HG02981 (cell line): ENCODE measurements around the gene HAGHL.

Experiments
- ATAC-seq: cut with Tn5 transposase; IDR thresholded peaks from one replicate; pipeline ENCODE4 v1.9.1; 2021; ENCODE audit warnings: mild to moderate bottlenecking, moderate library complexity; ENCODE audit not compliant: unreplicated experiment

HAGHL gene

GRCh38 chr16:719815-720446, 7.0 kb upstream of the HAGHL start:
- ATAC-seq, result no peak

GRCh38 chr16:720447-720989, 6.4 kb upstream of the HAGHL start:
- ATAC-seq, result peak; percentile 20

- peak; percentile 74 for ATAC-seq
Measured at GRCh38 chr16:720990-721764, 5.7 kb upstream of the HAGHL start, which contains the start of gene ANTKMT. Gene ANTKMT, plus strand, starts transcription at chr16:721146. Its CDS starts 129 bp downstream, at chr16:721275.

GRCh38 chr16:721765-722540, 5.0 kb upstream of the HAGHL start:
- ATAC-seq, result no peak

GRCh38 chr16:722835-723633, 3.9 kb upstream of the HAGHL start:
- no peak for ATAC-seq

- ATAC-seq, result no peak
Measured at GRCh38 chr16:723695-724094, 3.2 kb upstream of the HAGHL start.

GRCh38 chr16:724188-725040, 2.5 kb upstream of the HAGHL start:
- ATAC-seq, result no peak

GRCh38 chr16:725041-725376, 1.9 kb upstream of the HAGHL start:
- no peak for ATAC-seq

- ATAC-seq, result no peak
Measured at GRCh38 chr16:725463-726187, 1.3 kb upstream of the HAGHL start.

- no peak for ATAC-seq
Measured at GRCh38 chr16:726188-726437, 793 bp upstream of the HAGHL start.

- no peak for ATAC-seq
Measured at GRCh38 chr16:727291-727977, 528 bp downstream of the HAGHL start.

- peak; percentile 32 for ATAC-seq
Measured at GRCh38 chr16:728131-728889, 1.4 kb downstream of the HAGHL start.

- no peak for ATAC-seq
Measured at GRCh38 chr16:728890-729744, 2.2 kb downstream of the HAGHL start.

GRCh38 chr16:729768-730665, 3.1 kb downstream of the HAGHL start:
- no peak for ATAC-seq

GRCh38 chr16:730666-731509, 4.0 kb downstream of the HAGHL start:
- ATAC-seq, result no peak
